CD14-positive monocyte (primary cell): ENCODE data around the gene ADGRE3. TPM values are rescaled to one million over a fixed set of nuclear protein-coding genes. Genes with fewer than 3 reads are reported as not detected.
A peak's percentile ranks its signal among the peaks of the same experiment; 100 is the strongest.

Source experiments
- DNase-seq, 3 donors: peaks; one replicate each; pipeline ENCODE4 v3.0.0-alpha.2; 2011 to 2022
- H2AFZ ChIP-seq: 2 replicates; pipeline ENCODE4 v1.6.0; 2012; ENCODE audit warnings: mild to moderate bottlenecking, low read depth, low read length, inconsistent platforms; ENCODE audit not compliant: insufficient read depth, poor library complexity, severe bottlenecking
- H3K27ac ChIP-seq, 2 donors: 1 replicate in 1 of 2; 2 replicates in 1 of 2; pipeline ENCODE4 v1.5.1; 2012 to 2013; ENCODE audit warnings: low read length in 2 of 2, control low read depth in 1 of 2, inconsistent platforms in 1 of 2, low read depth in 1 of 2, mild to moderate bottlenecking in 1 of 2
- H3K27me3 ChIP-seq, 2 donors: one replicate each; pipeline versions ENCODE4 v1.6.0 to v1.6.1; 2011 to 2013; ENCODE audit warnings: low read length in 2 of 2; ENCODE audit not compliant: control insufficient read depth in 2 of 2, insufficient read depth in 2 of 2
- H3K36me3 ChIP-seq, 2 donors: replicated peaks in 1 of 2; 1 replicate in 1 of 2; 2 replicates in 1 of 2; pipeline versions ENCODE4 v1.5.1 to v1.6.1; 2012 to 2013; ENCODE audit warnings: low read length in 2 of 2, control low read depth in 1 of 2, inconsistent platforms in 1 of 2, mild to moderate bottlenecking in 1 of 2; ENCODE audit not compliant: insufficient read depth in 2 of 2, control insufficient read depth in 1 of 2
- H3K4me1 ChIP-seq, 2 donors: 1 replicate in 1 of 2; 2 replicates in 1 of 2; pipeline versions ENCODE4 v1.5.1 to v1.6.1; 2012 to 2013; ENCODE audit warnings: low read length in 2 of 2, control low read depth in 1 of 2, inconsistent platforms in 1 of 2, mild to moderate bottlenecking in 1 of 2, moderate library complexity in 1 of 2; ENCODE audit not compliant: insufficient read depth in 2 of 2, control insufficient read depth in 1 of 2
- H3K4me2 ChIP-seq: replicated peaks from 2 replicates; pipeline ENCODE3; 2012; ENCODE audit warnings: low read length, moderate library complexity, mild to moderate bottlenecking; ENCODE audit not compliant: poor library complexity, severe bottlenecking; ENCODE audit errors: extremely low read depth
- H3K4me3 ChIP-seq, 3 experiments: fragments of 200-600 bp in 1 of 3; sonication (generic) in 1 of 3; replicated peaks in 1 of 3; 1 replicate in 2 of 3; 2 replicates in 1 of 3; pipeline ENCODE4 v1.5.1; 2011 to 2013; ENCODE audit warnings: low read length in 3 of 3, mild to moderate bottlenecking in 3 of 3, control low read depth in 2 of 3, low read depth in 2 of 3, inconsistent platforms in 1 of 3, moderate library complexity in 1 of 3
- H3K79me2 ChIP-seq: 2 replicates; pipeline ENCODE4 v1.6.0; 2012; ENCODE audit warnings: mild to moderate bottlenecking, control low read depth, inconsistent platforms, low read length, moderate library complexity; ENCODE audit not compliant: insufficient read depth
- H3K9ac ChIP-seq: 2 replicates; pipeline ENCODE4 v1.6.0; 2017; ENCODE audit warnings: low read length, mild to moderate bottlenecking; ENCODE audit not compliant: insufficient read depth, poor library complexity, severe bottlenecking
- H3K9me3 ChIP-seq, 2 donors: replicated peaks in 1 of 2; 1 replicate in 1 of 2; 2 replicates in 1 of 2; pipeline versions ENCODE4 v1.5.1 to v1.6.1; 2012 to 2013; ENCODE audit warnings: low read length in 2 of 2, control low read depth in 1 of 2; ENCODE audit not compliant: control insufficient read depth in 1 of 2, insufficient read depth in 1 of 2
- H4K20me1 ChIP-seq: 2 replicates; pipeline ENCODE4 v1.6.0; 2012; ENCODE audit warnings: mild to moderate bottlenecking, low read length, control low read depth, moderate library complexity; ENCODE audit not compliant: insufficient read depth
- H3K27ac Mint-ChIP-seq, 7 donors: one replicate each; pipeline ENCODE4 v1.8.0; 2020; ENCODE audit warnings: mild to moderate bottlenecking in 7 of 7, mixed read lengths in 7 of 7, moderate library complexity in 6 of 7, inconsistent platforms in 2 of 7
- H3K27me3 Mint-ChIP-seq, 3 donors: one replicate each; pipeline ENCODE4 v1.8.0; 2021 to 2022; ENCODE audit warnings: low read depth in 3 of 3, mild to moderate bottlenecking in 3 of 3, mixed read lengths in 3 of 3, moderate library complexity in 3 of 3, inconsistent platforms in 1 of 3
- H3K36me3 Mint-ChIP-seq, 2 donors: one replicate each; pipeline ENCODE4 v1.8.0; 2020; ENCODE audit warnings: mixed read lengths in 2 of 2, inconsistent platforms in 1 of 2, mild to moderate bottlenecking in 1 of 2
- H3K4me1 Mint-ChIP-seq: one replicate; pipeline ENCODE4 v1.8.0; 2020; ENCODE audit warnings: mild to moderate bottlenecking, mixed read lengths
- H3K4me3 Mint-ChIP-seq, 2 donors: one replicate each; pipeline ENCODE4 v1.8.0; 2020; ENCODE audit warnings: mild to moderate bottlenecking in 2 of 2, mixed read lengths in 2 of 2, moderate library complexity in 1 of 2
- H3K9me3 Mint-ChIP-seq, 7 donors: one replicate each; pipeline ENCODE4 v1.8.0; 2020 to 2022; ENCODE audit warnings: mixed read lengths in 7 of 7, mild to moderate bottlenecking in 6 of 7, moderate library complexity in 6 of 7, inconsistent platforms in 2 of 7
- WGBS: methylation state at CpG from one replicate; pipeline ENCODE4 v1.1.5; 2013; ENCODE audit warnings: missing lambda C conversion rate; ENCODE audit not compliant: insufficient coverage; 5-methylcytosine and 5-hydroxymethylcytosine counted together
- intact Hi-C, 2 donors: fragments of 100-400 bp; cut with micrococcal nuclease; formaldehyde crosslinking; loops; one replicate each; pipeline versions ENCODE4 v1.15.0 to v1.15.1; 2023
- polyA plus RNA-seq, 3 donors: library from polyadenylated mRNA; depleted of rRNA in 1 of 3; unstranded in 2 of 3; stranded (reverse) in 1 of 3; fragments of 300-500 nt in 2 of 3; fragments of >200 nt in 1 of 3; fragmentation: Illumina TruSeq in 2 of 3; gene quantifications; 1 replicate in 2 of 3; 2 replicates in 1 of 3; pipeline ENCODE4 v1.2.3, GENCODE V29; 2012 to 2021
- TF ChIP-seq, protein P1 (sequence below): fragments of 200-600 bp; IDR thresholded peaks from one replicate; pipeline ENCODE4 v1.8.0; 2022; ENCODE audit warnings: antibody characterized with exemption, mild to moderate bottlenecking

ADGRE3 gene
- polyA plus RNA-seq, 3 donors: 27.3 to 92.0 (median 28.3) TPM

DNA sequence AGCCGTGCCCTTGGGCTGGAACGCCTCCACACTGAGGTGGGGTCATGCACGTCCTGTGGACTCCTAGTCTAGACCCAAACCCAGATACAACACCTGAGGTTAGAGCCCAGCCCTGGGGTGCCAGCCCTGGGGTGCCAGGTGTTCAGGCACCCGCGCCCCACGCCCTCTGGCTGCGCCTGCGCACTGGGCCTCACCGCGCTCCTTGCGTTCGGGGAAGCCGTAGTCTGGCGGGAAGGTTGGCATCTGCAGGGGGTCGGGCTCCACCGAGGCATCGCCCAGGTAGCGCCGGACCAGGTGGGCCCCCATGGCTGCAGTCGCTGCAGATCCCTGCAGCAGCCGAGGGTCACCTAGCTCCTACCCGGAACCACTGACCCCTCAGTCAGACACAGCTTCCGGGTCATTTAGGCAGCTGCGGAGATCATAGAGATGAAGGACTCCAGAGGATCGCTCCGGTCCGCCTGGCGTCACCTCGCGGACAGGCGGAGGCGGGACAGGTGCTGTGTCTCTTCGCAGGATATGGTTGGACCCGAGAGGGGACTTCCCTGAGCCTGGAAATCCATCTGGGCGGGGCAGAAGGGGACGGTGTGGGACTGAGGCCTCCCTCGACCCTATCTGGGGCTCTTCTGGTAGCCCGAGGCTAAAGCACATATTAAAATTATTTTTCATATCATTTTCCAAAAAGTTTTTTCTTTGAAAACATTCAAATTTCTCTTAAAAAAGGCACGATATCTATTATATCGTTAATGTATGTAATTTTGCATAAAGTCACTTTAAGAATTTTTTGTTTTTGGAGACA is 102.8 kb downstream of the ADGRE3 start, which contains the start of gene NDUFB7:
Gene NDUFB7, minus strand, starts transcription at position 372 of the 796 bp plus-strand sequence. Its CDS starts 66 bp downstream, at position 306.
- H3K36me3 Mint-ChIP-seq: peaks cover 13 to 25% of the 10 kb centered on the region in 2 donors

More for the DNA sequence above, 102.8 kb downstream of the ADGRE3 start, which contains the start of gene NDUFB7:
- DNase-seq: peak; percentile 93 to 96 (median 95)
- Mint-ChIP-seq H3K4me1 (peaks cover 43% of the 10 kb centered on the region), H3K27me3 (no peaks in the 10 kb centered on the region), H3K4me3 (peak within 1 kb of the TSS; percentile 91 to 94), H3K27ac (peak within 1 kb of the TSS; percentile 88 to 95 (median 92)), H3K9me3 (no peaks in the 10 kb centered on the region)
- Histone ChIP-seq H3K9ac (peak within 1 kb of the TSS; percentile 80), H3K9me3 (no peaks in the 10 kb centered on the region), H3K4me2 (peak within 1 kb of the TSS; percentile 96), H3K27me3 (no peaks in the 10 kb centered on the region), H3K4me1 (peaks cover 27 to 31% of the 10 kb centered on the region in 2 donors), H4K20me1 (peaks cover 33% of the 10 kb centered on the region), H2AFZ (peak within 1 kb of the TSS; percentile 100), H3K36me3 (peaks cover 7 to 11% of the 10 kb centered on the region in 2 donors), H3K79me2 (peaks cover 40% of the 10 kb centered on the region), H3K27ac (peak within 1 kb of the TSS; percentile 16 to 88), H3K4me3 (peak within 1 kb of the TSS; percentile 58 to 97 (median 97))
- TF ChIP-seq, protein P1, sequence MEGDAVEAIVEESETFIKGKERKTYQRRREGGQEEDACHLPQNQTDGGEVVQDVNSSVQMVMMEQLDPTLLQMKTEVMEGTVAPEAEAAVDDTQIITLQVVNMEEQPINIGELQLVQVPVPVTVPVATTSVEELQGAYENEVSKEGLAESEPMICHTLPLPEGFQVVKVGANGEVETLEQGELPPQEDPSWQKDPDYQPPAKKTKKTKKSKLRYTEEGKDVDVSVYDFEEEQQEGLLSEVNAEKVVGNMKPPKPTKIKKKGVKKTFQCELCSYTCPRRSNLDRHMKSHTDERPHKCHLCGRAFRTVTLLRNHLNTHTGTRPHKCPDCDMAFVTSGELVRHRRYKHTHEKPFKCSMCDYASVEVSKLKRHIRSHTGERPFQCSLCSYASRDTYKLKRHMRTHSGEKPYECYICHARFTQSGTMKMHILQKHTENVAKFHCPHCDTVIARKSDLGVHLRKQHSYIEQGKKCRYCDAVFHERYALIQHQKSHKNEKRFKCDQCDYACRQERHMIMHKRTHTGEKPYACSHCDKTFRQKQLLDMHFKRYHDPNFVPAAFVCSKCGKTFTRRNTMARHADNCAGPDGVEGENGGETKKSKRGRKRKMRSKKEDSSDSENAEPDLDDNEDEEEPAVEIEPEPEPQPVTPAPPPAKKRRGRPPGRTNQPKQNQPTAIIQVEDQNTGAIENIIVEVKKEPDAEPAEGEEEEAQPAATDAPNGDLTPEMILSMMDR: peak; percentile 83
- under 1% methylated on average over 34 of the region's 40 CpGs for WGBS
- intact Hi-C loops: loop anchor here (2.0 to 10.0 kb wide), 4 partner anchors 100 to 203 kb away; partner anchors contain the start of genes ADGRE2 (in 1 of the 2) and ADGRE3 (in 1 of the 2)
